ENCODE results near the gene FLVCR2. TPM values are rescaled to one million over a fixed set of nuclear protein-coding genes. Genes with fewer than 3 reads are reported as not detected.

FLVCR2 gene
- total and polyA plus RNA-seq, 2 experiments from 2014 or later: 1.4 to 3.1 TPM

DNA sequence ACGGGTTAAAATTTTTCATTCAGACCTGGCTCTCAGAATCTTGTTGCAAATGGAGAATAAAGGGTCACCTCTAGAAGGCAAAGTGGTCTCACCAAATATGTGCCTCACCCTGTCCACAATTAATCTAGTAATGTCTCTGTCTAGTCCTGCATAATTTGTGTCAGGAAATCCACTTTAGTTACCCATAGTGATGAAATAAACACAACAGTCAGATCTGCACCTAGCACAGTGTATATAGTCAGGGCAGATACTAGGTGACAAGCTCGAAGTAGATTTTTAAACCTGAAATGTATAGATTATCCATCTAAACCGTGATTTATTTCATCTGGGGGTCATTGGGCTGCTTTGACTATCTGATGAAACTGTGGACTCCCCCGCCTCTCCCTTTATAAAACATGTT lies 15.9 kb upstream of the FLVCR2 start:
- peaks cover 8% of the 10 kb centered on the region for H3K4me1 Mint-ChIP-seq
- DNase-seq (ENCODE audit: low spot score) (no peak), ATAC-seq (no peak)
- Histone ChIP-seq H3K36me3 (ENCODE audit: insufficient read depth) (no peaks in the 10 kb centered on the region), H3K4me2 (no peak overlapping the region), H2AFZ (no peak overlapping the region), H3K9me2 (ENCODE audit: insufficient read depth) (no peaks in the 10 kb centered on the region), H3K4me3 (no peak overlapping the region), H3K27me3 (ENCODE audit: insufficient read depth) (no peaks in the 10 kb centered on the region), H3F3A (replicated peaks; ENCODE audit: low read depth) (no peaks in the 10 kb centered on the region), H4K20me1 (replicated peaks; ENCODE audit: insufficient read depth) (no peaks in the 10 kb centered on the region), H3K4me1 (ENCODE audit: insufficient read depth) (peaks cover 6% of the 10 kb centered on the region; the same call in 1 of the 2 replicates), H3K27ac (ENCODE audit: low read depth) (no peak overlapping the region), H3K79me2 (replicated peaks; ENCODE audit: insufficient read depth) (no peaks in the 10 kb centered on the region)
- no peak overlapping the region for H3K4me3 Mint-ChIP-seq
- H3K9me3 Mint-ChIP-seq: peaks cover 9% of the 10 kb centered on the region; the same call in 1 of the 3 replicates
- no peaks in the 10 kb centered on the region for H3K36me3 Mint-ChIP-seq (ENCODE audit: low read depth)
- no peak overlapping the region for H3K27ac Mint-ChIP-seq
- H3K27me3 Mint-ChIP-seq (ENCODE audit: insufficient read depth, low read depth, poor library complexity): peaks cover 10% of the 10 kb centered on the region
- TF ChIP-seq ZNF462 (CRISPR knock-in tag; IDR thresholded peaks at IDR 0.05) (no peak), ZNF331 (CRISPR knock-in tag; IDR thresholded peaks at IDR 0.05; ENCODE audit: low read depth) (no peak), JUNB (IDR thresholded peaks at IDR 0.05; ENCODE audit: unreplicated experiment) (no peak), EZH2 (IDR thresholded peaks at IDR 0.05; ENCODE audit: low read depth, unreplicated experiment) (no peak), ZNF114 (CRISPR knock-in tag; IDR thresholded peaks at IDR 0.05) (no peak), STAT1 (IDR thresholded peaks at IDR 0.05; ENCODE audit: unreplicated experiment) (no peak), NANOG (IDR thresholded peaks at IDR 0.05; ENCODE audit: borderline replicate concordance) (no peak)
- TF ChIP-seq, protein P1, sequence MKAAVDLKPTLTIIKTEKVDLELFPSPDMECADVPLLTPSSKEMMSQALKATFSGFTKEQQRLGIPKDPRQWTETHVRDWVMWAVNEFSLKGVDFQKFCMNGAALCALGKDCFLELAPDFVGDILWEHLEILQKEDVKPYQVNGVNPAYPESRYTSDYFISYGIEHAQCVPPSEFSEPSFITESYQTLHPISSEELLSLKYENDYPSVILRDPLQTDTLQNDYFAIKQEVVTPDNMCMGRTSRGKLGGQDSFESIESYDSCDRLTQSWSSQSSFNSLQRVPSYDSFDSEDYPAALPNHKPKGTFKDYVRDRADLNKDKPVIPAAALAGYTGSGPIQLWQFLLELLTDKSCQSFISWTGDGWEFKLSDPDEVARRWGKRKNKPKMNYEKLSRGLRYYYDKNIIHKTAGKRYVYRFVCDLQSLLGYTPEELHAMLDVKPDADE (IDR thresholded peaks at IDR 0.05): no peak
- TF ChIP-seq, protein P2, sequence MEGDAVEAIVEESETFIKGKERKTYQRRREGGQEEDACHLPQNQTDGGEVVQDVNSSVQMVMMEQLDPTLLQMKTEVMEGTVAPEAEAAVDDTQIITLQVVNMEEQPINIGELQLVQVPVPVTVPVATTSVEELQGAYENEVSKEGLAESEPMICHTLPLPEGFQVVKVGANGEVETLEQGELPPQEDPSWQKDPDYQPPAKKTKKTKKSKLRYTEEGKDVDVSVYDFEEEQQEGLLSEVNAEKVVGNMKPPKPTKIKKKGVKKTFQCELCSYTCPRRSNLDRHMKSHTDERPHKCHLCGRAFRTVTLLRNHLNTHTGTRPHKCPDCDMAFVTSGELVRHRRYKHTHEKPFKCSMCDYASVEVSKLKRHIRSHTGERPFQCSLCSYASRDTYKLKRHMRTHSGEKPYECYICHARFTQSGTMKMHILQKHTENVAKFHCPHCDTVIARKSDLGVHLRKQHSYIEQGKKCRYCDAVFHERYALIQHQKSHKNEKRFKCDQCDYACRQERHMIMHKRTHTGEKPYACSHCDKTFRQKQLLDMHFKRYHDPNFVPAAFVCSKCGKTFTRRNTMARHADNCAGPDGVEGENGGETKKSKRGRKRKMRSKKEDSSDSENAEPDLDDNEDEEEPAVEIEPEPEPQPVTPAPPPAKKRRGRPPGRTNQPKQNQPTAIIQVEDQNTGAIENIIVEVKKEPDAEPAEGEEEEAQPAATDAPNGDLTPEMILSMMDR (conservative IDR thresholded peaks at IDR 0.05; ENCODE audit: low read depth in 2 of 2): no peak
